ENCODE results near the gene PLEKHM3.

The PLEKHM3 gene

GRCh38 chr2:208025037-208025813 lies at the start of gene PLEKHM3:
Gene PLEKHM3 (minus strand): TSS chr2:208025527. CDS start chr2:208001639, 23,888 bp downstream.
- H3K4me3 Mint-ChIP-seq: peak within 1 kb of the TSS; percentile 98
- H3K36me3 Mint-ChIP-seq (ENCODE audit: low read depth): no peaks in the 10 kb centered on the region
- peaks cover 12% of the 10 kb centered on the region for H3K4me1 Mint-ChIP-seq (ENCODE audit: low read depth)
- no peaks in the 10 kb centered on the region for H3K27me3 Mint-ChIP-seq (ENCODE audit: low read depth)
- H3K27ac Mint-ChIP-seq: peak within 1 kb of the TSS; percentile 89
- no peaks in the 10 kb centered on the region for H3K9me3 Mint-ChIP-seq

- no peaks in the 10 kb centered on the region for H3K4me1 Mint-ChIP-seq (ENCODE audit: low read depth)
- no peaks in the 10 kb centered on the region for H3K9me3 Mint-ChIP-seq
- H3K27ac Mint-ChIP-seq: no peak overlapping the region
- H3K36me3 Mint-ChIP-seq (ENCODE audit: low read depth): no peaks in the 10 kb centered on the region
- no peak overlapping the region for H3K4me3 Mint-ChIP-seq
- H3K27me3 Mint-ChIP-seq (ENCODE audit: low read depth): peaks cover 10% of the 10 kb centered on the region
Measured at GRCh38 chr2:208074610-208075356, 49.5 kb upstream of the PLEKHM3 start.

- Mint-ChIP-seq H3K4me1 (ENCODE audit: low read depth) (no peaks in the 10 kb centered on the region), H3K27ac (no peak overlapping the region), H3K4me3 (no peak overlapping the region), H3K9me3 (no peaks in the 10 kb centered on the region), H3K27me3 (ENCODE audit: low read depth) (peaks cover 5% of the 10 kb centered on the region), H3K36me3 (ENCODE audit: low read depth) (no peaks in the 10 kb centered on the region)
Measured at GRCh38 chr2:208072250-208072892, 47.0 kb upstream of the PLEKHM3 start.

GRCh38 chr2:208069186-208069585 lies 43.9 kb upstream of the PLEKHM3 start:
- no peaks in the 10 kb centered on the region for H3K4me1 Mint-ChIP-seq (ENCODE audit: low read depth)
- H3K27ac Mint-ChIP-seq: no peak overlapping the region
- H3K4me3 Mint-ChIP-seq: no peak overlapping the region
- H3K36me3 Mint-ChIP-seq (ENCODE audit: low read depth): no peaks in the 10 kb centered on the region
- H3K27me3 Mint-ChIP-seq (ENCODE audit: low read depth): peaks cover 5% of the 10 kb centered on the region
- no peaks in the 10 kb centered on the region for H3K9me3 Mint-ChIP-seq

- H3K9me3 Mint-ChIP-seq: no peaks in the 10 kb centered on the region
- H3K36me3 Mint-ChIP-seq (ENCODE audit: low read depth): no peaks in the 10 kb centered on the region
- no peaks in the 10 kb centered on the region for H3K4me1 Mint-ChIP-seq (ENCODE audit: low read depth)
- H3K4me3 Mint-ChIP-seq: no peak overlapping the region
- no peak overlapping the region for H3K27ac Mint-ChIP-seq
- H3K27me3 Mint-ChIP-seq (ENCODE audit: low read depth): no peaks in the 10 kb centered on the region
Measured at GRCh38 chr2:208066016-208066415, 40.7 kb upstream of the PLEKHM3 start.

GRCh38 chr2:208065476-208065875 lies 40.1 kb upstream of the PLEKHM3 start:
- Mint-ChIP-seq H3K36me3 (ENCODE audit: low read depth) (no peaks in the 10 kb centered on the region), H3K27ac (no peak overlapping the region), H3K9me3 (no peaks in the 10 kb centered on the region)

GRCh38 chr2:208064220-208064961 lies 39.1 kb upstream of the PLEKHM3 start:
- Mint-ChIP-seq H3K27ac (no peak overlapping the region), H3K36me3 (ENCODE audit: low read depth) (no peaks in the 10 kb centered on the region), H3K4me1 (ENCODE audit: low read depth) (no peaks in the 10 kb centered on the region), H3K4me3 (no peak overlapping the region), H3K27me3 (ENCODE audit: low read depth) (no peaks in the 10 kb centered on the region), H3K9me3 (no peaks in the 10 kb centered on the region)

More at GRCh38 chr2:208065476-208065875, 40.1 kb upstream of the PLEKHM3 start:
- H3K4me3 Mint-ChIP-seq: no peak overlapping the region
- no peaks in the 10 kb centered on the region for H3K27me3 Mint-ChIP-seq (ENCODE audit: low read depth)
- no peaks in the 10 kb centered on the region for H3K4me1 Mint-ChIP-seq (ENCODE audit: low read depth)

GRCh38 chr2:208062961-208063360 lies 37.6 kb upstream of the PLEKHM3 start:
- H3K36me3 Mint-ChIP-seq (ENCODE audit: low read depth): no peaks in the 10 kb centered on the region
- no peak overlapping the region for H3K27ac Mint-ChIP-seq
- no peak overlapping the region for H3K4me3 Mint-ChIP-seq
- H3K27me3 Mint-ChIP-seq (ENCODE audit: low read depth): no peaks in the 10 kb centered on the region
- no peaks in the 10 kb centered on the region for H3K4me1 Mint-ChIP-seq (ENCODE audit: low read depth)
- H3K9me3 Mint-ChIP-seq: no peaks in the 10 kb centered on the region

- Mint-ChIP-seq H3K36me3 (ENCODE audit: low read depth) (no peaks in the 10 kb centered on the region), H3K27ac (no peak overlapping the region), H3K9me3 (no peaks in the 10 kb centered on the region), H3K4me3 (no peak overlapping the region), H3K4me1 (ENCODE audit: low read depth) (no peaks in the 10 kb centered on the region), H3K27me3 (ENCODE audit: low read depth) (no peaks in the 10 kb centered on the region)
Measured at GRCh38 chr2:208062113-208062512, 36.8 kb upstream of the PLEKHM3 start.

- H3K4me1 Mint-ChIP-seq (ENCODE audit: low read depth): no peaks in the 10 kb centered on the region
- no peaks in the 10 kb centered on the region for H3K36me3 Mint-ChIP-seq (ENCODE audit: low read depth)
Measured at GRCh38 chr2:208057108-208057507, 31.8 kb upstream of the PLEKHM3 start.

GRCh38 chr2:208049441-208049840 lies 24.1 kb upstream of the PLEKHM3 start:
- Mint-ChIP-seq H3K27ac (no peak overlapping the region), H3K4me1 (ENCODE audit: low read depth) (no peaks in the 10 kb centered on the region), H3K9me3 (no peaks in the 10 kb centered on the region), H3K4me3 (no peak overlapping the region), H3K27me3 (ENCODE audit: low read depth) (peaks cover 16% of the 10 kb centered on the region), H3K36me3 (ENCODE audit: low read depth) (no peaks in the 10 kb centered on the region)

More at GRCh38 chr2:208057108-208057507, 31.8 kb upstream of the PLEKHM3 start:
- H3K27me3 Mint-ChIP-seq (ENCODE audit: low read depth): peaks cover 13% of the 10 kb centered on the region
- H3K4me3 Mint-ChIP-seq: no peak overlapping the region
- no peak overlapping the region for H3K27ac Mint-ChIP-seq
- no peaks in the 10 kb centered on the region for H3K9me3 Mint-ChIP-seq

GRCh38 chr2:208049006-208049405 lies 23.7 kb upstream of the PLEKHM3 start:
- Mint-ChIP-seq H3K4me3 (no peak overlapping the region), H3K9me3 (no peaks in the 10 kb centered on the region), H3K4me1 (ENCODE audit: low read depth) (no peaks in the 10 kb centered on the region), H3K27me3 (ENCODE audit: low read depth) (peaks cover 14% of the 10 kb centered on the region), H3K36me3 (ENCODE audit: low read depth) (no peaks in the 10 kb centered on the region), H3K27ac (no peak overlapping the region)

- Mint-ChIP-seq H3K27ac (no peak overlapping the region), H3K9me3 (no peaks in the 10 kb centered on the region), H3K36me3 (ENCODE audit: low read depth) (no peaks in the 10 kb centered on the region), H3K4me1 (ENCODE audit: low read depth) (no peaks in the 10 kb centered on the region), H3K4me3 (no peak overlapping the region), H3K27me3 (ENCODE audit: low read depth) (peaks cover 14% of the 10 kb centered on the region)
Measured at GRCh38 chr2:208047840-208048239, 22.5 kb upstream of the PLEKHM3 start.

- H3K4me3 Mint-ChIP-seq: no peak overlapping the region
Measured at GRCh38 chr2:208046686-208047085, 21.4 kb upstream of the PLEKHM3 start.

More at GRCh38 chr2:208046686-208047085, 21.4 kb upstream of the PLEKHM3 start:
- Mint-ChIP-seq H3K27me3 (ENCODE audit: low read depth) (peaks cover 12% of the 10 kb centered on the region), H3K27ac (no peak overlapping the region), H3K36me3 (ENCODE audit: low read depth) (no peaks in the 10 kb centered on the region), H3K9me3 (no peaks in the 10 kb centered on the region), H3K4me1 (ENCODE audit: low read depth) (no peaks in the 10 kb centered on the region)

Data from T-helper 1 cell treated with Interleukin-12 subunit alpha and Interleukin-12 subunit beta and Interleukin-4 antibody, amounts not matched to agents 30 μg/mL and 1 μg/mL, for 36 hours (primary cell).